ENCODE data around the gene GPX1. TPM values are rescaled to one million over a fixed set of nuclear protein-coding genes. Genes with fewer than 3 reads are reported as not detected.

Gene GPX1
- total RNA-seq, 2 experiments from 2014 or later = 86.4 to 90.6 TPM

- ATAC-seq (ENCODE audit: low read depth) (no peak), DNase-seq (no peak)
- Mint-ChIP-seq H3K27ac (no peak overlapping the region), H3K36me3 (peaks cover 35% of the 10 kb centered on the region), H3K4me3 (no peak overlapping the region), H3K4me1 (no peaks in the 10 kb centered on the region), H3K9me3 (no peaks in the 10 kb centered on the region), H3K27me3 (no peaks in the 10 kb centered on the region)
- POLR2A ChIA-PET = no interaction called here
Measured at GRCh38 chr3:49324768-49325167, 33.4 kb downstream of the GPX1 start.

DNA sequence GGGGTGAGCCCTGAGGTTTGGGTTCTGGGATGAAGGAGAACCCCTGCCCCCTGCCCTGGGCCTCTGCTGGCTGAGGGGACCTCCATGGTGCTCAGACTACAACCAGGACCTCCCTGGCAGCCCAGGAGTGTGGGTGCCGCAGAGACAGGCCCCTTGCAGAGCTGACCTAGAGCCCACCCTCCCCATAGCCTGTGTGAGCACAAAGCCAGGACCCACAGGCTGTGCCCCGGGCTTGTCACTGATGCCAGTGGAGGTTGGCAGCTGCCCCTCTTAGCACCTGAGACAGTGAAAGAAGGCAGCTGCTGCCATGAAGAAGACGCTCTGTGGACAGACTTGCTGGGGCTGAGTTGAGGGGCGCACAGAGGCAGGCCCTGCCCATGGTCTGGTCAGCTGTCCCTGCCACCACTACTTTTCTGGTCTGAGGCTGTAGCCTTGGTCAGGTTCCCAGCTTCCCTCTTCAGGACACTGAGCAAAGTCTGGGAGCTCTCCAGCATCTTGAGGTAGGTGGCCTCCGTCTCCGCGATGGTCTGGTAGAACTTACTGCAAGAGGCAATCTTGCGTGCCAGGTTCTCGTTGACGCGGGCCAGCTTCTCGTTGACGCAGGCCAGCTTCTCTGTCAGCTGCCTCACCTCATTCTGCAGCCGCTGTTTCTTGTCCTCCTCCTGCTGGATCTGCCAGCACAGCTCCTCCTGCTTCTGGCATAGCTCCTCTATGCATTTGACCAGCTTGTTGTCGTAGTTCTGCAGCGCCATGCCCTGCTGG lies 41.3 kb downstream of the GPX1 start:
- Mint-ChIP-seq H3K4me1 (no peaks in the 10 kb centered on the region), H3K4me3 (no peak overlapping the region), H3K27me3 (no peaks in the 10 kb centered on the region), H3K27ac (no peak overlapping the region), H3K9me3 (no peaks in the 10 kb centered on the region), H3K36me3 (peaks cover 28% of the 10 kb centered on the region)
- POLR2A ChIA-PET = interaction anchor here (0.7 kb wide), 1 partner anchor 81 kb away, joined by 3 read pairs; no protein-coding TSS in a partner anchor
- ATAC-seq (ENCODE audit: low read depth) = no peak
- DNase-seq = no peak

DNA sequence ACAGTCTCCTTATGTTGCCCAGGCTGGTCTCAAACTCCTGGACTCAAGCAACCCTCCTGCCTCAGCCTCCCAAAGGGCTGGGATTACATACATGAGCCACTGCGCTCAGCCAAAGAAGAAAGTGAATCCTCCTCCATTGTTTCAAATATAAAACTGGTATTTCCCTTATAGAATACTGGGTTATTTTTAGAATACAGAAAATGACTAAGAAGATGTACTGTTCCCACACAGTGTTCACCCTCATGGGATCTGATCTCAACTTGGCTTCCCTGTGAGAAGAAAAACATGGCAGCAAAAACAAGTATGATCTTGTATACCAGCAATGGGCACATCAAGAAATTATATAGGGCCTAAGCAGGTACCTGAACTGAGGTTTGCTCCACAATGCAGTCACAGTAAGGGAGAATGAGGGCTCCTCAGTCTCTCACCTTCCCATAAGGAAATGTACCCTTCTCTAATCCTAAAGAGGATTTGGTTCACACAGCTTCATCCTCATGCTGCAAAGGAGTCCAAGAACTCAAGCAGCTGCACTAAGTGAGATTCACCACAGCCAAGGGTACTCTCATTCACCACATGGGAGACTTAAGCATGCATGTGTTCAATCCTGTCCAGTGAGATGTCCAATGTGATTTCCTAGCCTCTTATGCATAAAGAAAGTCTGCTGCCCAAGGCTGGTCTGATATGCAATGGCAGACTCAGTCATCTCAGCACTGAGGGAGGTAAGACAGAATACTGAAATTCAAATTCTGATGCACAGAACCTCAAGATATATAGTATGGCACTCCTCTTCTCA lies 44.1 kb downstream of the GPX1 start:
- DNase-seq = no peak
- no peaks in the 10 kb centered on the region for H3K27me3 Mint-ChIP-seq
- POLR2A ChIA-PET = no interaction called here
- H3K4me3 Mint-ChIP-seq = no peak overlapping the region
- H3K9me3 Mint-ChIP-seq = no peaks in the 10 kb centered on the region
- H3K36me3 Mint-ChIP-seq = peaks cover 19% of the 10 kb centered on the region
- peaks cover 2% of the 10 kb centered on the region for H3K4me1 Mint-ChIP-seq
- ATAC-seq (ENCODE audit: low read depth) = no peak
- no peak overlapping the region for H3K27ac Mint-ChIP-seq

DNA sequence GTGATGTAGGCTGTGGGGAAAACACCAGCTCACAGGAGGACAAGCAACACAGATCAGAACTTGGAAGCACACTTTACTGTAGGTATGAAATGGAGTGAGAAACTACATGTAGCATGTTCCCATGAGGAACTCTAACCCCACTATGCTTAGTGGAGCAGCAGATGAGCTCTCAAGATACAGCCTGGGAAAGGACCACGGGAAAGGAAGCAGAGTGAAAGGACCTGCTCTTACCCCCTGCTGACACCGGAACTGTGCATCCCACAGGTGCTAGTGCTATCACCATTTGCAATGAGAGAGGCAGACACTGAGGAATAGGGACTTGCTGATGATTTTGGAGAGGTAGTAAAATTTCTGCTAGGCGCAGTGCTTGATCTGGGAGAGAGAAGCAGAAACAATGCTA lies 46.9 kb downstream of the GPX1 start:
- peaks cover 17% of the 10 kb centered on the region for H3K36me3 Mint-ChIP-seq
- DNase-seq (no peak), ATAC-seq (ENCODE audit: low read depth) (no peak)
- no peaks in the 10 kb centered on the region for H3K9me3 Mint-ChIP-seq
- no peak overlapping the region for H3K27ac Mint-ChIP-seq
- no peaks in the 10 kb centered on the region for H3K27me3 Mint-ChIP-seq
- POLR2A ChIA-PET = no interaction called here
- peaks cover 2% of the 10 kb centered on the region for H3K4me1 Mint-ChIP-seq
- no peak overlapping the region for H3K4me3 Mint-ChIP-seq

DNA sequence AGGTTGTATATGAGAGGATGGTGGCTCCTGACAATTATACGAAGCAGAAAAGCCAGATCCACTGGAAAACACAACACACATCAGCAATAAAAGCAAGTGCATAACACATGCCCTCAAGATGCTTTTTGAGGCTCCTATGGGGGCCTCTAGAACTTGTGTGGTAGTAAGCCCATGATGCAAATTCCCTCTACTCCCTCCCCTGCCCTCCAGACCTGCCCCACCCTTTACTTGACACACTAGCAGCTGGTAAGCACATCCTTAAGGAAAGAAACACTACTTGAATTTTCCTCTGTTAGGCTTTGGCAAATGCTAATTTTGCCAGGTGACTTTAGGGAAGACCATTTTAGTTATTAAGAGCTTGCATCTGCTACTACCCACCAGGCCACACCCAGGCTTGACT lies 47.5 kb downstream of the GPX1 start:
- H3K9me3 Mint-ChIP-seq = no peaks in the 10 kb centered on the region
- H3K36me3 Mint-ChIP-seq = peaks cover 17% of the 10 kb centered on the region
- H3K27me3 Mint-ChIP-seq = no peaks in the 10 kb centered on the region
- no peak overlapping the region for H3K27ac Mint-ChIP-seq
- ATAC-seq (ENCODE audit: low read depth) = no peak
- no peak overlapping the region for H3K4me3 Mint-ChIP-seq
- POLR2A ChIA-PET = no interaction called here
- H3K4me1 Mint-ChIP-seq = peaks cover 2% of the 10 kb centered on the region
- no peak for DNase-seq

Other genes starting within 250 kb of the GPX1 start
- gene USP19, start 237.5 kb downstream of the GPX1 start, total RNA-seq = 10 to 100 TPM; 77.8 to 78.2 TPM
- gene LAMB2, start 225.3 kb downstream of the GPX1 start, total RNA-seq = 1 to 10 TPM in 1 of 2 experiments, under 1 TPM in 1; 0.45 to 1.2 TPM
- 10 to 100 TPM; 27.5 to 29.2 TPM for gene CCDC71, start 192.0 kb downstream of the GPX1 start, total RNA-seq
- 1 to 10 TPM; 2.6 to 3.2 TPM for gene KLHDC8B, start 186.8 kb downstream of the GPX1 start, total RNA-seq
- 10 to 100 TPM in 1 of 2 experiments, 1 to 10 TPM in 1; 8.1 to 10.9 TPM for gene C3orf62, start 81.1 kb downstream of the GPX1 start, total RNA-seq
- gene USP4, start 18.3 kb downstream of the GPX1 start, total RNA-seq = 10 to 100 TPM; 89.6 to 90.0 TPM
- 100 to 1,000 TPM; 428 to 441 TPM for gene RHOA, start 53.6 kb upstream of the GPX1 start, total RNA-seq
- gene TCTA, start 54.1 kb upstream of the GPX1 start, total RNA-seq = 10 to 100 TPM; 30.3 TPM
- 10 to 100 TPM; 10.0 to 10.3 TPM for gene AMT, start 64.1 kb upstream of the GPX1 start, total RNA-seq
- 10 to 100 TPM; 25.6 to 32.7 TPM for gene NICN1, start 71.0 kb upstream of the GPX1 start, total RNA-seq
- gene DAG1, start 111.9 kb upstream of the GPX1 start, total RNA-seq = 10 to 100 TPM; 14.1 to 17.5 TPM
- gene BSN, start 196.1 kb upstream of the GPX1 start, total RNA-seq = under 1 TPM; 0.08 to 0.14 TPM